ENCODE data around the gene PODXL.

GRCh38 chr7:131602994-131603372 is 46.6 kb upstream of the PODXL start:
- no peak for TF ChIP-seq EZH2phosphoT487 (IDR thresholded peaks at IDR 0.05; ENCODE audit: borderline replicate concordance, low read length)
- TF ChIP-seq, protein P1, sequence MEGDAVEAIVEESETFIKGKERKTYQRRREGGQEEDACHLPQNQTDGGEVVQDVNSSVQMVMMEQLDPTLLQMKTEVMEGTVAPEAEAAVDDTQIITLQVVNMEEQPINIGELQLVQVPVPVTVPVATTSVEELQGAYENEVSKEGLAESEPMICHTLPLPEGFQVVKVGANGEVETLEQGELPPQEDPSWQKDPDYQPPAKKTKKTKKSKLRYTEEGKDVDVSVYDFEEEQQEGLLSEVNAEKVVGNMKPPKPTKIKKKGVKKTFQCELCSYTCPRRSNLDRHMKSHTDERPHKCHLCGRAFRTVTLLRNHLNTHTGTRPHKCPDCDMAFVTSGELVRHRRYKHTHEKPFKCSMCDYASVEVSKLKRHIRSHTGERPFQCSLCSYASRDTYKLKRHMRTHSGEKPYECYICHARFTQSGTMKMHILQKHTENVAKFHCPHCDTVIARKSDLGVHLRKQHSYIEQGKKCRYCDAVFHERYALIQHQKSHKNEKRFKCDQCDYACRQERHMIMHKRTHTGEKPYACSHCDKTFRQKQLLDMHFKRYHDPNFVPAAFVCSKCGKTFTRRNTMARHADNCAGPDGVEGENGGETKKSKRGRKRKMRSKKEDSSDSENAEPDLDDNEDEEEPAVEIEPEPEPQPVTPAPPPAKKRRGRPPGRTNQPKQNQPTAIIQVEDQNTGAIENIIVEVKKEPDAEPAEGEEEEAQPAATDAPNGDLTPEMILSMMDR (conservative IDR thresholded peaks at IDR 0.05; ENCODE audit: low read depth, low read length): no peak
- TF ChIP-seq EZH2 (IDR thresholded peaks at IDR 0.05; ENCODE audit: low read length, unreplicated experiment): no peak
